Stimulated activated CD8-positive, alpha-beta memory T cell treated with anti-CD3 and anti-CD28 coated beads, Interleukin-15, amount 100 ng/mL, for 4 hours (primary cell): ENCODE measurements around the gene MRPS22.
"Not testable (repeated sequence)": the region's sequence is repeated elsewhere in the genome, so short reads cannot be mapped to it uniquely, and the experiment has no call there.

Experiments
- DNase-seq, 2 donors: peaks; one replicate each; pipeline ENCODE4 v3.0.0-alpha.2; 2020; ENCODE audit warnings: low read depth in 2 of 2

The MRPS22 gene

DNA sequence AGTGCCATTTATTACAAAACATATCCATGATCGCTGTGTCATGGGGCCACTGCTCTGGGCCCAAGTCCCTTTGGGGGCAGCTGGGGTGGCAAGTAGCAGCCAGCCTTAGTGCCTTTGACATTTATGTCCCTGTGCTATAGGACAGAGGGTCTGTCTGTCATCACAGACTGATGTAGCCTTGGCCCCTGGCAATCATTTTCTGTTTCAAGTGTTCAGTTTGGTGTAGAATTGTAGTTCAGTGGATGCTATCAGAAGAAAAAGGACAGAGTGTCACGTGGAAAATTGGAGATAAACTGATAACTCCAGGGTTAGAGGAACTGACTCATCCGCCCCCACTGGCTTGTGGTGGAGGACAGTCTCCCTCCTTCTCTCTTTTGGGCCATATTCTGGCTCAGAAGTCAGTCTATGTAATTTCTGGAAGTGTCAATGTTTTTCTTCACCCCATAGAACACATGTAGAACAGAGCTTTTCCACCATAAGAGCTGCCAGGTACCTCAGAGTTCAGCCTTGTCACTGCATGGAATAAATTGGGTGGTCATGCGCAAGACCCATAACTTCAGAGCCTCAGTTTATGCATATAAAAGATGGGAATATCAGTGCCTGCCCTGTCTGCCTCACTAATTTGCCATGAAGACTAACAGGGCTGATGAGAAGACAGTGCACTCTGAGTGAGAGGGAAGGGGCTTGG is 4.5 kb upstream of the MRPS22 start:
- no peak for DNase-seq

DNA sequence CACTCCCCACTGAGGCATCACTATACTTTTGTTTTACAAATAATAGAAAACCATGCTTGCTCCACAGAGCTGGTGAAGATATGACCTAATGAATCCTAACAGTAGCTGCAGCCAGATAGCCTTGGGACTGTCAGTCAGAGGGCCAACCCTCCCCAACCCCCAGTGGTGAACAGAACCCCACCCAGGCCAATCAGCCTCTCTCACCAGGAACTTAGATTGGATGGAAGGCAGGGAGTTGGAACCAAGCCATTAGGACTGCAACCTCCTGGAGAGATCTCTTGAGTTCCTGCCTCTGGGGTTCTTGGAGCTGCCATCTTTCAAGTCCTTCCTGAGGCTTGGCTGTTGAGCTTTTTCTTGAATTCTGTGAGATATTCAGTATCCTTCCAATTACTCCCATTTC is 3.0 kb upstream of the MRPS22 start:
- no peak for DNase-seq

- no peak for DNase-seq
These were observed 1.8 kb upstream of the MRPS22 start for GRCh38 chr3:139342054-139342453.

GRCh38 chr3:139346771-139347170 is 3.0 kb downstream of the MRPS22 start:
- no peak for DNase-seq

DNA sequence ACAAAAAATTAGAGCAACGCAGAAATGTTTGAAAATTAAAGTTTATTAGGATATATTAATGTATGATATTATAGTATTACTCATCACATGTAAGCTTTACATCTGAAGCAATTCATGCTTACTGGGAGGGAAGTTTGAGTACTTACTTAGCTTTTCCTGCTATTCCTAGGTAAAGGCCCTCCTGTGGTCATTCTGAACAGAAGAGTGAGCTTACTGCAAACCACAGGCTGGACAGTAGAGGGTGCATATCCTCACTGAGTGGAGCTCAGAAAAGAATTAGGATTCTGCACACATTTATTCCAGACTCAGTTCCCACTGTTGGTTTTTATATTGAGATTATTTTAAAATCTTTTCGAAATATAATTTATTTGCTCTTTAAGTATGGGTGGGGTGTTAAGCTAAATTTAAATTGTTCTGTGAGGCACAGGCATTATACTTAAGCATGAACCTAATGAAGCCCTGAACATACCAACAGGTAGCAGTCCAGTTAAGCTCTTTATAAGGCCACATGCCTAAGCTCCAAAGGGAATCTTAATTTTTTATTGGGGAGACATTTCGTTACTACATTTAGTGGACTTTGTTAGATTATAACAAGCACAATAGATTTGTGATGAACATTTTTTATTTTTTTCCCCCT is 10.2 kb downstream of the MRPS22 start:
- no peak for DNase-seq

DNA sequence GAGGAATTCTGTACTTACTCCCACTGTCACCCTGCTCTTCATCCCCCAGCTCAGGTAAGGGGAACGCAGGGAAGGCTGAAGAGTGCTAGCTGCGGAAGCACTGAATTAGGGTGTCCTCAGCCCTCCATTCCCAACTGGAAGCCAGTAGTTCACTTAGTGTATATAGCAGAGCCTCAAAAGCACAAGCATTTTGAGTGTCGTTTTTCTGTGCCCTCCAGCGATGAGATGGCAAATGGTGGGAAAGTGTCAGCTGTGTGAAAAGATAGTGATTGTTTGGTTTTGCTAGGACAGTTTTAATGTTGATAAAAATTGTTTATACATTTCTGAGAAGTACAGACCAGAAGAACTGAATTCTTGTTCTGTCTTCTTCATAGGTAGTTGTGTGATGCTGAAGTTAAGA is 10.8 kb downstream of the MRPS22 start:
- no peak for DNase-seq

DNA sequence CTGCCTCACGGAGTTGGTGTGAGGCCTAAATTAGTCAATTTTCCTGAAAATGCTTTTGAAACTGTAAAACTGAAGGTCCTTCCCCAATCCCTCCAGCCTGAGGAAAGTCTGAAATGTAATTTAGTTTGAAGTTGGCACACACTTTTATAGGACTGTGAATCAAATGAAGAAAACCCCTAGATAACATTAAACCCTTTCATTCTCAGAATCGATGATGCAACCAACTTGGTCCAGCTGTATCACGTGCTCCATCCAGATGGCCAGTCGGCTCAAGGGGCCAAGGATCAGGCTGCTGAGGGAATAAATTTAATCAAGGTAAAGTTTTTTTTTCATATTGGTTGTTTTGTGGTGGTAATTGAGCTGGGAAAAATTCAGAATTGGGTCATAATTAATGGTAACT is 11.7 kb downstream of the MRPS22 start:
- no peak for DNase-seq

GRCh38 chr3:139355891-139356290 is 12.1 kb downstream of the MRPS22 start:
- no peak for DNase-seq

- DNase-seq = no peak
These were observed 14.1 kb downstream of the MRPS22 start for GRCh38 chr3:139357899-139358298.

DNA sequence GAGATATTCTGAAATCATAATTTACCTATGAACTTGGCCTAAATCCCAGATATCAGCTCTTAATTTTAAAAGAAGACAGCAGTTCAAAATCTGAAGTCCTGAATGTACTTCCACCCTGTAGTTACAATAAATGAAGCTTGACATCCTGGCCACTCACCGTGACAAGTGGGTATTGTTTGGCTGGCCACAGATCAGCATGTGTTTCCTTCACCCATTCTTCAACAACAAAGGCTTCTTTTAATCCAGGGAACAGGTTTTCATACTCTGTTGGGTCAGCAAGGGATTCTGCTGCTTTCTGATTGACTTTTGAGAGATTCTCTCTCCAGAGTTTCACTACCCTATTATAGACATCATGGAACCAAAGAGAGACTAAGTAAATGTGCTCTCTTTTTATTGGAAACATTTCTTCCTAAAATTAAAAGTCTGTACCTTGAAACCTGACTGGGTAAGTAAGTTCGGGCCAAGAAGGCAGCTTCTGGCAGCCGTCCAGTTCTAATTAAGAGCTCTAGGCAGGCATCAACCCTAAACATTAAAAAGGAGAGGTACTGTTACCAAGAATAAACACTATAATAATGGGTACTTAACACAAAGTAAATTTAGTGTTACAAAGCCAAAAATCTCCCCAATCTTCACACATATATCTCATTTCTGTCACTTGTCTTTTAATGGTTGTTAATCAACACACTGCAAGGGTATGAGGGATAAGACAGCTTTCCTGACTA is 15.2 kb downstream of the MRPS22 start:
- no peak for DNase-seq

DNA sequence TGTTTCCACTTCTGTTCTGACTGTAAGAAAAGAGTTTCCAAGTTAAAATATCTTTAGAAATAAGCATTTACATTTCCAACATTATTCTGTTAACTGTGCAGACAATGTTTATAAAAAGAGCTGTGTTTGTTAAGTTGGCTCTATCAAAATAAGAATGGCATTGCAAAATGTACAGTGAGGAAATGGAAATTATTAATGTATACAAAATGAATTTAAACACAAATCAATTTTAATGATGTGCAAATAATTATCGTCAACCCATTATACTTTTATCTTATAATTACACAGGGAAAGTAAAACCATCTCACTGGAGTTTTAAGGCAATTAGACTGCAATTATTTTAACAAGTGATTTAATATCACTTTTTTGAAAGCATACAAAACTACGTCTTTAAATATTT is 17.5 kb downstream of the MRPS22 start:
- DNase-seq = no peak

DNA sequence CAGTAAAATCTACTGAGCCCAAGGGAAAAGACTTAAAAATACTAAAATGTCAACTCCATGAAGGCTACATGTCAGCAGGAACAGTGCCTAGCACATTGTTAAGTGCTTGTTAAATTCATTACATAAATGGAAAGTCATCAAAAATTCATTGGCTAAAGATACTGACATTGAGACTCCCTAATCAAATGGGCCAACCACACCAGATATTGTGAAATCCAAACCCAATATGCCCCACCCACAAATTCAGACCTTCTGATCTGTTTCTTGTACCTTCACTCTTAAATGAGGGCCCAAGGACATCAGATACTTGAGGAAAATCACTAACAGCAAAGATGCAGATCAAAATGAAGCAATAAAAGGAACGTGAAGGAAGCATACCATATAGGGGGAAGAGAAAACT is 20.7 kb downstream of the MRPS22 start:
- no peak for DNase-seq

DNA sequence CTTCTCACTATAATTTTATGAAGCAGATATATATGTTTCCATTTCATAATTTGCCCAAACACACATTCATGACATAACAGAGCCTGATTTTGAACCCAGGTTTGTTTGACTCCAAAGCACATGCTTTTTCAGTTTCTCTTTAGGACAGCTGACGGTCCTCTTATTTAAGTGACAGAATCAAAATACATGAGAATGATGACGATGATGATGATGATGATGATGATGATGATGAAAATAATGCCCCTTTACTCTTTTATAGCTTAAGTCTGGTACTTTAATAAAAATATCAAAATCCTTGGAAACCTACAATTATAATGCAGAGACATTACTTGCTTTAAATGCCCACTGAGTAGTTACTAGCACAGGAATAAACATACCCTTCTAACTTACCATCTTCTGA is 30.3 kb downstream of the MRPS22 start:
- DNase-seq = no peak

GRCh38 chr3:139377378-139377777 is 33.6 kb downstream of the MRPS22 start:
- DNase-seq = no peak

- DNase-seq = no peak
These were observed 34.9 kb downstream of the MRPS22 start for GRCh38 chr3:139378587-139379241.

DNA sequence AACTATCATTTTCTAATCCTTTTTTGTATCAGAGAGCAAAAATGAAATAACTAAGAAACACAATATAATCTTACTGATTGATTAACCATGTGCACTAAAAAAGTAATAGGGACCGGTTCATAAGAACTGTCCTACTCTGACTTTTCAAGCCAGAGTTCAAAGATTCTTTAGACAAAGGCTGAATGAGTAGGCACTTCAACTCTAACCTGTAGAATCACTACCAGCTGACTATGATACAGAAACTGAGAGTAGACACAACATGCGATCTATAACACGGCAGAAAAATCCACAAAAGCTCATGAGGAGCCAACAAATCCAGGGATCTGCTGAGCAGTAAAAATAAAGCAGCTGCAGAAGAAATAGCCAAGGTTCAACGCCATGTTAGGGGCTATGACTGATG is 36.8 kb downstream of the MRPS22 start:
- DNase-seq = no peak

DNA sequence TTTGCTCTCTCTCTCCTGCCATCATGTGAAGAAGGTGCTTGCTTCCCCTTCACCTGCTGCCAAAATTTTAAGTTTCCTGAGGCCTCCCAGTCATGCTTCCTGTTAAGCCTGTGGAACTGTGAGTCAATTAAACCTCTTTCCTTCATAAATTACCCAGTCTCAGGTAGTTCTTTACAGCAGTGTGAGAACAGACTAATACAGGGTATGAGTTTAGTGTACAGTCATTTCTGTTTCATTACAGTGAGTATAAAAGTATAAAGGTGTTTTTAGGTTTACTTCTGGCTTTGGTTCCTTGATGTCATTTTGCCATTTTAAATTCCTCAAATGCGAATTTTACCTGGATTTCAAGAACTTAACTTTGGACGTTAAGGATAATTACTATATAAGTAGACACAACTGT is 38.5 kb downstream of the MRPS22 start:
- DNase-seq = not testable (repeated sequence)

- DNase-seq = no peak
These were observed 44.3 kb downstream of the MRPS22 start for GRCh38 chr3:139388077-139388476.

- no peak for DNase-seq
These were observed 45.2 kb downstream of the MRPS22 start for GRCh38 chr3:139388821-139389551.

- DNase-seq = peak; percentile 92 to 93
These were observed 45.9 kb downstream of the MRPS22 start, which contains the start of gene COPB2 for GRCh38 chr3:139389552-139390368. Gene COPB2 (minus strand): TSS chr3:139389647. CDS start chr3:139389550, 97 bp downstream.

- DNase-seq = no peak
These were observed 50.3 kb downstream of the MRPS22 start for GRCh38 chr3:139394116-139394515.
